ENCODE data around the gene SLC24A3. TPM values are rescaled to one million over a fixed set of nuclear protein-coding genes. Genes with fewer than 3 reads are reported as not detected.

The SLC24A3 gene
- total RNA-seq, 1 donor from 2014 or later = not detected

DNA sequence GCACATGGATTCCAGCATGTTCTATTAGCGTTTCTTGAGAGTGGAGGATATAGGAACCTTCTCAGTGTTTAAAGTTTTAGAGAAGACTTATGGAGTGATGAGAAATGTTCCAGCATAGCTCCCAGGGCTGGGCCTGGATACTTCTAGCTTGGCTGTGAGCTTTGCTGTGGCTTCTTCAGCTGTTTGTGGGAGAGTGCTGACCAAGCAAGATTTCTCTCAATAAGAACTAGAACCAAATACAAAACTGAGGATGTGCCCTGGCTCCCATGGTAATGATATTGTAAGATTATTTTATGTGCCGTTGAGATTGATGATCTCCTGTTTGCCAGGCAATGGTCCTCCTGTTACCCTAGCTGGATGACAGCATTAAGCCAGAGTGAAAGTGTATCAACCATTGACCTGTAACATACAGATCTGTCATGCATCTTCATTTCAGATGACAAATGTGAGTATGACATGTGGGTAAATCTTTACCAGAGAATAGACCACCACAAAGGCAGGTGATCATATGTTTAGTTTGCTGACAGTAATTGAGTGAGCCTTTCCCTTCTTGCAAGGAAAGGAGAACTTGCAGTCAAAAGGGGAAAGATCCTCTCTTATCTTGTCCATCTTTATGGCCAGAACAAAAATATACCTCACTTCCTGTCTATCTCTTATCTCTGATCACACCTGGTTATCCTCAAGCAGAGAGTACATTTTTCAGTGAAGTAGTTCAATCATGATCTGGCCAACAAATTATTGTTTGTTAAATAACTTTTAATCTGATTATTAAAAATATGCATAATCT lies 180.1 kb downstream of the SLC24A3 start:
- Mint-ChIP-seq H3K4me1 (no peaks in the 10 kb centered on the region), H3K36me3 (ENCODE audit: low read depth) (no peaks in the 10 kb centered on the region), H3K9me3 (peaks cover 13% of the 10 kb centered on the region), H3K27me3 (peaks cover 3% of the 10 kb centered on the region), H3K4me3 (no peak overlapping the region), H3K27ac (no peak overlapping the region)
- intact Hi-C loops (cut with micrococcal nuclease) = no loop called here
- DNase-seq = no peak
- ATAC-seq (ENCODE audit: low read depth) = no peak
- ChIA-PET CTCF (no interaction called here), POLR2A (no interaction called here)
- TF ChIP-seq, protein P1, sequence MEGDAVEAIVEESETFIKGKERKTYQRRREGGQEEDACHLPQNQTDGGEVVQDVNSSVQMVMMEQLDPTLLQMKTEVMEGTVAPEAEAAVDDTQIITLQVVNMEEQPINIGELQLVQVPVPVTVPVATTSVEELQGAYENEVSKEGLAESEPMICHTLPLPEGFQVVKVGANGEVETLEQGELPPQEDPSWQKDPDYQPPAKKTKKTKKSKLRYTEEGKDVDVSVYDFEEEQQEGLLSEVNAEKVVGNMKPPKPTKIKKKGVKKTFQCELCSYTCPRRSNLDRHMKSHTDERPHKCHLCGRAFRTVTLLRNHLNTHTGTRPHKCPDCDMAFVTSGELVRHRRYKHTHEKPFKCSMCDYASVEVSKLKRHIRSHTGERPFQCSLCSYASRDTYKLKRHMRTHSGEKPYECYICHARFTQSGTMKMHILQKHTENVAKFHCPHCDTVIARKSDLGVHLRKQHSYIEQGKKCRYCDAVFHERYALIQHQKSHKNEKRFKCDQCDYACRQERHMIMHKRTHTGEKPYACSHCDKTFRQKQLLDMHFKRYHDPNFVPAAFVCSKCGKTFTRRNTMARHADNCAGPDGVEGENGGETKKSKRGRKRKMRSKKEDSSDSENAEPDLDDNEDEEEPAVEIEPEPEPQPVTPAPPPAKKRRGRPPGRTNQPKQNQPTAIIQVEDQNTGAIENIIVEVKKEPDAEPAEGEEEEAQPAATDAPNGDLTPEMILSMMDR (IDR thresholded peaks at IDR 0.05) = no peak

DNA sequence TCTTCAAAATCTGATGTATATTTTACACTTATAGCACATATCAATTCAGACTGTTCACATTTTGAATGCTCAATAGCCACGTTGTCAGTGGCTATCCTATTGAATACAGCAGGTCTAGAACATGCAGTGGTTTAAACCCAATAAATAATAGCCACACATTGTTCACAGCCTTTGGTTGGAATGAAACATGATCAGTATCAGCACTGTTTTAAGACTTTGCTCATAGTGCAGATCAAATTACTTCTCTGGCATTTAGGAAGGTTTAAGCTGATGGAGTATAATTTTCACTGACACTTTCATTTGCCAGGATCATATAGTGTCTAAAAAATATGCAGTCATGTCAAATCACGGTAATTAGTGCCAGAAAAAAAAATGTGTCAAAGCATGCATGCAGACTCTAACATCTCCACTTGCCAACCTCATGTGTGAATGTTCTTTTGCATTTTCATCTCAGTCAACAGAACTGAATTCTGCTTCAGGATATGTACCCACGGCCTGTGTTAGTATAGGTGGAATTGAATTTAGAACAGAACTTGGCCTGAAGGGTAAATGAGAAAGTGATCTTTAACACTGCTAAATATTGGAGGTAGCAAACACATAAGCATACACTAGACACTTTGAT lies 184.1 kb downstream of the SLC24A3 start:
- H3K9me3 Mint-ChIP-seq = peaks cover 11% of the 10 kb centered on the region
- intact Hi-C loops (cut with micrococcal nuclease) = no loop called here
- H3K4me3 Mint-ChIP-seq = no peak overlapping the region
- H3K27me3 Mint-ChIP-seq = peaks cover 3% of the 10 kb centered on the region
- ATAC-seq (ENCODE audit: low read depth) (no peak), DNase-seq (no peak)
- ChIA-PET CTCF (no interaction called here), POLR2A (no interaction called here)
- H3K4me1 Mint-ChIP-seq = no peaks in the 10 kb centered on the region
- no peak overlapping the region for H3K27ac Mint-ChIP-seq
- TF ChIP-seq, protein P1 (IDR thresholded peaks at IDR 0.05) = no peak
- no peaks in the 10 kb centered on the region for H3K36me3 Mint-ChIP-seq (ENCODE audit: low read depth)

DNA sequence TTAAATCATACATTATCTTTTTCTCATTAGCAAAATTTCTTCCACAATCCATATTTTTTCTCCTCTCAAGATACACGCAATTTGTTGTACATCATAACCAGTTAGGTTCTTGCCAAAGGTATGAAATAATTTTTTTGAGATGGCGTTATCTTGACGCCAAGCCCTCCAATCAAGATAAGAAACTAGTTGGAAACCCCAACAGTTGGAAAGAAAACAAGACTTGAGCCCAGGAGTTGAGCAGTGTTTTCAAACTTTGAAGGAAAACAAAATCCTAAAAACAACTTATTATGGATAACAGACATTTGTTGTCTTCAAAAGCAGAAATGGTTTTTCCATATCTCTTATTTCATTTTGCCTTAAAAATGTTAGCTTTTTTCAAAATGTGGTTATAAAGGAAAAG lies 184.8 kb downstream of the SLC24A3 start:
- Mint-ChIP-seq H3K9me3 (peaks cover 11% of the 10 kb centered on the region), H3K4me1 (no peaks in the 10 kb centered on the region), H3K27ac (no peak overlapping the region), H3K4me3 (no peak overlapping the region), H3K36me3 (ENCODE audit: low read depth) (no peaks in the 10 kb centered on the region), H3K27me3 (no peaks in the 10 kb centered on the region)
- no peak for DNase-seq
- intact Hi-C loops (cut with micrococcal nuclease) = no loop called here
- TF ChIP-seq, protein P1 (IDR thresholded peaks at IDR 0.05) = no peak
- ATAC-seq (ENCODE audit: low read depth) = no peak
- POLR2A ChIA-PET = no interaction called here
- CTCF ChIA-PET = no interaction called here

DNA sequence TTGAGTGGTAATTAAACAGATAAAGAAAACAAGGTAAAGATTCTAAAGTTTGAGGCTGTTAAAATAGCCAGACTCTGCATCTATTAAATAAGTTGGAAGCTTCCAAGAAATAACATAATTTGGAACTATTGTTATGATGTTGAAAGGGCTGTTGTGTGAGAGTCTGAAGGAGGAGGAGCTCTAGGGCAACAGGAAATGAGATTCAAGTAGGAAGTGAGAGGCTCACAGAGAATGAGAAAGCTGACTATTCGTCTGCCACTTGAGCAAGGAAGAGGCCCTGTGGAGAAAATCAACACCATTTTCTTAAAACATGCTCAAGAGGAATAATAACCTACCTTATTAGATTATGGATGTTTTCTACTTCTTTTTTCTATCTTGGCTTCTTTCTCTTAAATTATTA lies 185.2 kb downstream of the SLC24A3 start:
- no peak overlapping the region for H3K4me3 Mint-ChIP-seq
- CTCF ChIA-PET = no interaction called here
- ATAC-seq (ENCODE audit: low read depth) (no peak), DNase-seq (no peak)
- POLR2A ChIA-PET = no interaction called here
- no peak overlapping the region for H3K27ac Mint-ChIP-seq
- peaks cover 11% of the 10 kb centered on the region for H3K9me3 Mint-ChIP-seq
- H3K4me1 Mint-ChIP-seq = no peaks in the 10 kb centered on the region
- H3K27me3 Mint-ChIP-seq = no peaks in the 10 kb centered on the region
- TF ChIP-seq, protein P1 (IDR thresholded peaks at IDR 0.05) = no peak
- intact Hi-C loops (cut with micrococcal nuclease) = no loop called here
- no peaks in the 10 kb centered on the region for H3K36me3 Mint-ChIP-seq (ENCODE audit: low read depth)

DNA sequence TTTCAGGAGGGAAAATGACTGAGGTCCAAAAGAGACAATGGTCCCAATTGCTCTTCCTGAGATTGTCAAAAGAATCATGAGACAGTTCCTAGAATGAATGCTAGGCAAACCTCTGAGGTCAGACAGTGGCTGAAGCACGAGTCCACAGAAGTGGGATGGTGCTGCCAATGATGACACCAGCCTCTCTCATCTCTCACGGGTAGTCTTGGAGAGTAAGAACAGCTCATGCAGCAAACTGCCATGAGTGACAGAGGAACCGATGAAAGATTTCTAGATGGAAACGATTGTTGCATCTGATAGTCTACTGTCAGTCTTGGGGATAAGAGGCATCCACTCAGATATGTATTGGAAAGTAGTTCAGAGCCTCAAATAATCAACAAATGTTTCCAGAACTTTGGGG lies 188.7 kb downstream of the SLC24A3 start:
- Mint-ChIP-seq H3K27me3 (no peaks in the 10 kb centered on the region), H3K4me1 (no peaks in the 10 kb centered on the region), H3K9me3 (peaks cover 11% of the 10 kb centered on the region), H3K4me3 (no peak overlapping the region), H3K27ac (no peak overlapping the region), H3K36me3 (ENCODE audit: low read depth) (no peaks in the 10 kb centered on the region)
- intact Hi-C loops (cut with micrococcal nuclease) = no loop called here
- ChIA-PET POLR2A (no interaction called here), CTCF (no interaction called here)
- DNase-seq (no peak), ATAC-seq (ENCODE audit: low read depth) (no peak)
- TF ChIP-seq, protein P1 (IDR thresholded peaks at IDR 0.05) = no peak
